Neural progenitor cell (in vitro differentiated cells): ENCODE results near the gene KCNC3. TPM values are rescaled to one million over a fixed set of nuclear protein-coding genes. Genes with fewer than 3 reads are reported as not detected.

Source experiments
- DNase-seq: peaks from one replicate; pipeline ENCODE4 v3.0.0-alpha.2; 2016; ENCODE audit warnings: low spot score
- H2AFZ ChIP-seq: fragments of 200-600 bp; sonication (generic); replicated peaks from 2 replicates; pipeline ENCODE4 v1.6.1; 2016; ENCODE audit warnings: antibody characterized with exemption
- H3F3A ChIP-seq: fragments of 200-600 bp; sonication (generic); 2 replicates; pipeline ENCODE4 v1.6.1; 2016; ENCODE audit warnings: antibody characterized with exemption, low read depth
- H3K27ac ChIP-seq: fragments of 200-600 bp; sonication (generic); 2 replicates; pipeline ENCODE4 v1.5.1; 2016; ENCODE audit warnings: mild to moderate bottlenecking
- H3K27me3 ChIP-seq: fragments of 200-600 bp; sonication (generic); 2 replicates; pipeline ENCODE4 v1.6.1; 2016; ENCODE audit warnings: mild to moderate bottlenecking, moderate library complexity
- H3K36me3 ChIP-seq: fragments of 200-600 bp; sonication (generic); 2 replicates; pipeline ENCODE4 v1.5.1; 2016
- H3K4me1 ChIP-seq: fragments of 200-600 bp; sonication (generic); 2 replicates; pipeline ENCODE4 v1.6.1; 2016; ENCODE audit warnings: mixed run types
- H3K4me2 ChIP-seq: fragments of 200-600 bp; sonication (generic); 2 replicates; pipeline ENCODE4 v1.6.1; 2016
- H3K4me3 ChIP-seq: fragments of 200-600 bp; sonication (generic); 2 replicates; pipeline ENCODE4 v1.5.1; 2016
- H3K79me2 ChIP-seq: fragments of 200-600 bp; sonication (generic); 2 replicates; pipeline ENCODE4 v1.6.1; 2016; ENCODE audit warnings: low read depth
- H3K9ac ChIP-seq: fragments of 200-600 bp; sonication (generic); 2 replicates; pipeline ENCODE4 v1.6.1; 2016
- H3K9me3 ChIP-seq: fragments of 200-600 bp; sonication (generic); 2 replicates; pipeline ENCODE4 v1.5.1; 2016; ENCODE audit warnings: low read depth
- H4K20me1 ChIP-seq: fragments of 200-600 bp; sonication (generic); 2 replicates; pipeline ENCODE4 v1.6.1; 2016; ENCODE audit warnings: low read depth
- H3K27ac Mint-ChIP-seq: 3 replicates; pipeline ENCODE4 v1.8.0; 2021; ENCODE audit warnings: mixed read lengths
- H3K27me3 Mint-ChIP-seq: 2 replicates; pipeline ENCODE4 v1.8.0; 2022; ENCODE audit warnings: low read depth, mild to moderate bottlenecking, inconsistent platforms, moderate library complexity, mixed read lengths; ENCODE audit not compliant: insufficient read depth
- H3K36me3 Mint-ChIP-seq: 3 replicates; pipeline ENCODE4 v1.8.0; 2021; ENCODE audit warnings: mixed read lengths
- H3K4me1 Mint-ChIP-seq: 3 replicates; pipeline ENCODE4 v1.8.0; 2021; ENCODE audit warnings: mixed read lengths
- H3K4me3 Mint-ChIP-seq: 3 replicates; pipeline ENCODE4 v1.8.0; 2021; ENCODE audit warnings: mild to moderate bottlenecking, moderate library complexity, mixed read lengths
- H3K9me3 Mint-ChIP-seq: 3 replicates; pipeline ENCODE4 v1.8.0; 2020; ENCODE audit warnings: mixed read lengths
- CTCF ChIP-seq: fragments of 200-600 bp; sonication (generic); IDR thresholded peaks from 2 replicates; pipeline ENCODE4 v1.5.1; 2017; ENCODE audit warnings: antibody characterized with exemption, mild to moderate bottlenecking
- EZH2 ChIP-seq: fragments of 200-600 bp; sonication (generic); IDR thresholded peaks from 2 replicates; pipeline ENCODE4 v1.6.1; 2017; ENCODE audit warnings: antibody characterized with exemption, mild to moderate bottlenecking, moderate library complexity
- EZH2phosphoT487 ChIP-seq: fragments of 200-600 bp; sonication (generic); IDR thresholded peaks from 2 replicates; pipeline ENCODE4 v1.6.1; 2017; ENCODE audit warnings: antibody characterized with exemption
- total RNA-seq: library from RNA; depleted of rRNA; stranded (reverse); fragments of >200 nt; gene quantifications from 2 replicates; pipeline ENCODE4 v1.2.3, GENCODE V29; 2015; ENCODE audit warnings: low replicate concordance

The KCNC3 gene
- total RNA-seq, 1 donor from 2014 or later: 0.41 TPM

- Histone ChIP-seq H3K27ac (no peak overlapping the region), H3K4me3 (no peak overlapping the region)
- H3K9me3 Mint-ChIP-seq: no peaks in the 10 kb centered on the region
These were observed 48.3 kb upstream of the KCNC3 start for GRCh38 chr19:50377517-50377916.

GRCh38 chr19:50377051-50377461, 47.9 kb upstream of the KCNC3 start:
- Histone ChIP-seq H2AFZ (no peak overlapping the region), H3K4me2 (no peak overlapping the region), H3K4me3 (peak overlapping the region; percentile 65), H4K20me1 (no peaks in the 10 kb centered on the region), H3K79me2 (no peaks in the 10 kb centered on the region), H3K9ac (no peak overlapping the region), H3K36me3 (no peaks in the 10 kb centered on the region), H3K9me3 (no peaks in the 10 kb centered on the region), H3K27me3 (no peaks in the 10 kb centered on the region), H3K27ac (no peak overlapping the region), H3F3A (peaks cover 12% of the 10 kb centered on the region), H3K4me1 (no peaks in the 10 kb centered on the region)
- Mint-ChIP-seq H3K36me3 (peaks cover 22% of the 10 kb centered on the region), H3K4me1 (peaks cover 4% of the 10 kb centered on the region), H3K4me3 (peak overlapping the region; percentile 99), H3K9me3 (no peaks in the 10 kb centered on the region), H3K27ac (no peak overlapping the region), H3K27me3 (peaks cover 4% of the 10 kb centered on the region)
- TF ChIP-seq EZH2phosphoT487: no peak
- TF ChIP-seq CTCF: no peak
- no peak for TF ChIP-seq EZH2
- no peak for DNase-seq

More at GRCh38 chr19:50377517-50377916, 48.3 kb upstream of the KCNC3 start:
- Histone ChIP-seq H3F3A (peaks cover 17% of the 10 kb centered on the region), H3K9ac (no peak overlapping the region), H3K27me3 (no peaks in the 10 kb centered on the region), H2AFZ (no peak overlapping the region), H4K20me1 (no peaks in the 10 kb centered on the region), H3K36me3 (no peaks in the 10 kb centered on the region), H3K4me2 (no peak overlapping the region), H3K79me2 (no peaks in the 10 kb centered on the region), H3K9me3 (no peaks in the 10 kb centered on the region), H3K4me1 (no peaks in the 10 kb centered on the region)
- Mint-ChIP-seq H3K27me3 (peaks cover 4% of the 10 kb centered on the region), H3K4me1 (peaks cover 4% of the 10 kb centered on the region), H3K36me3 (peaks cover 22% of the 10 kb centered on the region), H3K4me3 (peak overlapping the region; percentile 99), H3K27ac (no peak overlapping the region)
- TF ChIP-seq CTCF (no peak), EZH2phosphoT487 (no peak), EZH2 (no peak)
- no peak for DNase-seq

GRCh38 chr19:50376166-50377050, 47.2 kb upstream of the KCNC3 start, which contains the start of gene NR1H2:
TSS of gene NR1H2 (plus strand) at chr19:50376457. CDS start at chr19:50377606, 1,149 bp downstream.
- H3K4me3 ChIP-seq: peak within 1 kb of the TSS; percentile 65
- Mint-ChIP-seq H3K36me3 (peaks cover 20% of the 10 kb centered on the region), H3K4me3 (peak within 1 kb of the TSS; percentile 99), H3K27me3 (peaks cover 4% of the 10 kb centered on the region), H3K27ac (peak within 1 kb of the TSS; percentile 99), H3K4me1 (peaks cover 4% of the 10 kb centered on the region), H3K9me3 (no peaks in the 10 kb centered on the region)
- peak within 1 kb of the TSS; percentile 91 for H3K27ac ChIP-seq
- no peaks in the 10 kb centered on the region for H3K79me2 ChIP-seq
- H3K9ac ChIP-seq: peak within 1 kb of the TSS; percentile 53
- H3K4me1 ChIP-seq: no peaks in the 10 kb centered on the region
- peak within 1 kb of the TSS; percentile 94 for H2AFZ ChIP-seq
- no peaks in the 10 kb centered on the region for H3K27me3 ChIP-seq
- TF ChIP-seq CTCF (no peak), EZH2 (no peak), EZH2phosphoT487 (no peak)
- H3K4me2 ChIP-seq: peak within 1 kb of the TSS; percentile 83
- no peaks in the 10 kb centered on the region for H3K9me3 ChIP-seq
- peak; percentile 98 for DNase-seq
- no peaks in the 10 kb centered on the region for H3K36me3 ChIP-seq
- H3F3A ChIP-seq: peaks cover 12% of the 10 kb centered on the region
- no peaks in the 10 kb centered on the region for H4K20me1 ChIP-seq
